GM10248 (cell line): ENCODE results near the gene GATAD2A.

Source experiments
- CTCF ChIA-PET: fragments of 300-600 bp; sonication (Branson Sonifier 250); formaldehyde crosslinking; extraction: SDS; loops from one replicate; lab custom pipeline; 2021; ENCODE audit warnings: antibody characterized with exemption; lab: Yijun Ruan, JAX
- POLR2A ChIA-PET: fragments of 350-650 bp; sonication (Branson Sonifier 250); formaldehyde crosslinking; extraction: SDS; loops from one replicate; lab custom pipeline; 2020; ENCODE audit warnings: antibody characterized with exemption; lab: Yijun Ruan, JAX
- DNase-seq: peaks from one replicate; pipeline ENCODE4 v3.0.0; 2012; ENCODE audit errors: extremely low spot score
- TF ChIP-seq, protein P1 (sequence below): IDR thresholded peaks from 2 replicates; pipeline ENCODE4 v1.5.1; 2012; ENCODE audit warnings: mild to moderate bottlenecking, low read depth; ENCODE audit errors: extremely low read depth, missing control alignments, control extremely low read depth

The GATAD2A gene

GRCh38 chr19:19485998-19486290, 80.5 kb downstream of the GATAD2A start:
- ChIA-PET CTCF (interaction anchor here (1.0 to 8.5 kb wide), 2 partner anchors 19 to 120 kb away, joined by 3 to 220 read pairs; no protein-coding TSS in a partner anchor), POLR2A (no interaction called here)
- TF ChIP-seq, protein P1, sequence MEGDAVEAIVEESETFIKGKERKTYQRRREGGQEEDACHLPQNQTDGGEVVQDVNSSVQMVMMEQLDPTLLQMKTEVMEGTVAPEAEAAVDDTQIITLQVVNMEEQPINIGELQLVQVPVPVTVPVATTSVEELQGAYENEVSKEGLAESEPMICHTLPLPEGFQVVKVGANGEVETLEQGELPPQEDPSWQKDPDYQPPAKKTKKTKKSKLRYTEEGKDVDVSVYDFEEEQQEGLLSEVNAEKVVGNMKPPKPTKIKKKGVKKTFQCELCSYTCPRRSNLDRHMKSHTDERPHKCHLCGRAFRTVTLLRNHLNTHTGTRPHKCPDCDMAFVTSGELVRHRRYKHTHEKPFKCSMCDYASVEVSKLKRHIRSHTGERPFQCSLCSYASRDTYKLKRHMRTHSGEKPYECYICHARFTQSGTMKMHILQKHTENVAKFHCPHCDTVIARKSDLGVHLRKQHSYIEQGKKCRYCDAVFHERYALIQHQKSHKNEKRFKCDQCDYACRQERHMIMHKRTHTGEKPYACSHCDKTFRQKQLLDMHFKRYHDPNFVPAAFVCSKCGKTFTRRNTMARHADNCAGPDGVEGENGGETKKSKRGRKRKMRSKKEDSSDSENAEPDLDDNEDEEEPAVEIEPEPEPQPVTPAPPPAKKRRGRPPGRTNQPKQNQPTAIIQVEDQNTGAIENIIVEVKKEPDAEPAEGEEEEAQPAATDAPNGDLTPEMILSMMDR = no peak
- DNase-seq = no peak

GRCh38 chr19:19486343-19487076, 81.0 kb downstream of the GATAD2A start:
- no peak for DNase-seq
- TF ChIP-seq, protein P1 = no peak
- ChIA-PET POLR2A (no interaction called here), CTCF (interaction anchor here (0.9 to 8.5 kb wide), 4 partner anchors 8 to 121 kb away, joined by 3 to 220 read pairs (median 4); partner anchors contain the start of gene GATAD2A)

DNA sequence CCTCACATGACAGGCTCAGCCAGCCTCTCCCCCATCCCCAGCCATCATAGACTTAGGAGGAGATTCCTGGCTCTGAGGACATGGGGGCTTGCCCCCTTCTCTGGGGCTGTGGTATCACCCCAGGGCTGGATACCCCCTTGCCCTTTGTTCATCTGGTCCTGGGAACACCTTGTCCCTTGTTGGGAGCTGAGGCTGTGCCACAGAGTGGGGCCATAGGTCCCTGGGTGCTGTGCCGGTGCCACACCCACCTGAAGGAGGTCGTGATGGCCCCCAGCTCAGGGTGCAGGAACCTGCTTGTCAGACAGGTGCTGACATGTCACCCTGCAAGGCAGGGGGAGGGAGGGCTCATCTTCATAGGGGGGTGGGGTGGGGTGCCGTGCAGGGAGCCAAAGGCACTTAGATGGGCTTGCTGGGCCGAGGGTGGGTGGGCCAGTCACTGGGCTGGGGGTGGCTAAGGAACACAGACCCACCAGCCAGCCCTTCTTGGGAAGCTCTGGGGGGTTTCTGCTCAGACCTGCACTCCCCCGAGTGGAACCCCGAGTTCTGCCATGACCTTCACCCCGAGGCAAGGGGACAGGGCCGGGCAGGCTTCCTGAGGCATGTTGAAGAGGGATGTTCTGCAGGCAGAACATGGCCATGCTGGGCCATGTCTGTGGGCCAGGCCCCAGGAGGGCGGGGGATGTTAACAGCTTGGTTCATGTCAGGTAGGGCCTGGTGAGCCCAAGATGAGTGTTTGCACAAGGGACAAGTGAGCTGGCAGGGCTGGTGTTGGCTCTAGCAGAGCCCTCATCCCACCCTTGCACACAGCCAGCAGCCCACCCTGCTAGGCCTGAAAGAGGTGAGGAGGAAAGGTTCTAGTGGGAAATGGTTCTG, 81.8 kb downstream of the GATAD2A start:
- CTCF ChIA-PET = interaction anchor here (0.9 to 8.5 kb wide), 6 partner anchors 9 to 121 kb away, joined by 3 to 220 read pairs (median 4); partner anchors contain the start of gene GATAD2A
- TF ChIP-seq, protein P1 = no peak
- DNase-seq = no peak
- POLR2A ChIA-PET = interaction anchor here (1.2 kb wide), 1 partner anchor 82 kb away, joined by 3 read pairs; the partner anchor contains the start of gene GATAD2A

GRCh38 chr19:19487950-19488874, 82.7 kb downstream of the GATAD2A start:
- no peak for DNase-seq
- ChIA-PET POLR2A (interaction anchor here (1.2 kb wide), 1 partner anchor 83 kb away, joined by 3 read pairs; the partner anchor contains the start of gene GATAD2A), CTCF (interaction anchor here (0.9 to 8.5 kb wide), 11 partner anchors 8 to 133 kb away, joined by 3 to 220 read pairs (median 4); partner anchors contain the start of gene GATAD2A)
- TF ChIP-seq, protein P1 = no peak

DNA sequence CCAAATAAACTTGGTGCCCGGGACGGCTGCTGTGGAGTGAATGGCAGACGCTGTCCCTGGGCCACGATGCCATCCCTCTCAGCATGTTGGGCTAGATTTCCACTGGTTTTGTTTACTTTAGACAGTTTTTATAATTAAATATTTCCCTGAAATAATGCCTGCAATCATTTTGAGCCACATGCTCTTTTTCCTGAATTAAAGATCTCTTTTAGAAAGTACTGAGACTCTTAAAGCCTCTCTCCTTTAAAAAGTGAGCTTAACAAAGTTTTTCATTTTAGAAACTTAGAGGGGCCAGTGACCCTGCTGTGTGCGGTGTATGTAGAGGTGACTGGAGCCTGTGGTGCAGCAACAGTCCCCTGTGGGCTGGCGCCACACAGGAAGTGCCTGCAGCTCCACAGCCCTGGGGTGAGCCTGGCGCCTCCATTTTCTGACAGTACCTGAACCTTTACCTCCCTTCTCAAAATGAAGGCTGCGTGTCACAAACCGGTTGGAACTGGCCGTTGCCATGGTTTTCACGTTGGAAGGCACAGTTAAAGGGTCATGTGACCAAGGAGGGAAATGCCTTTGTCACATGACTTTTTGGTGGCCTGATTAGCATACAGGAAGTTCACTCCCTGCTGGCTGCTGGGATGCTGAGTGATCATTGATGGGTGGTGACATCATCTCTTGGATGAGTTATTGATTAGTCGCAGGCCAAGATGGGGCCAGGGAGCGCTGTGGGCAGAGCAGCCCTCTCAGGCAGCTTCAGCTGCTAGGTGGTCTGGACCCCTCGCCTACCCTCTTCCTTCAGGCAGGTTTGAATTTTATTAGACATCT, 83.6 kb downstream of the GATAD2A start:
- CTCF ChIA-PET = interaction anchor here (1.0 to 8.5 kb wide), 22 partner anchors 9 to 346 kb away, joined by 3 to 220 read pairs (median 8); partner anchors contain the start of genes GATAD2A and GMIP
- POLR2A ChIA-PET = no interaction called here
- TF ChIP-seq, protein P1 = no peak
- DNase-seq = peak; percentile 67
